ENCODE measurements around the gene HS1BP3. TPM values are rescaled to one million over a fixed set of nuclear protein-coding genes. Genes with fewer than 3 reads are reported as not detected.

Gene HS1BP3
- polyA plus RNA-seq, 3 donors from 2014 or later, result 19.2 to 31.1 (median 25.3) TPM

GRCh38 chr2:20574423-20574911 is 76.4 kb downstream of the HS1BP3 start:
- Mint-ChIP-seq H3K9me3 (no peaks in the 10 kb centered on the region), H3K4me1 (peaks cover 20 to 21% of the 10 kb centered on the region in 2 donors), H3K4me3 (no peak overlapping the region), H3K27ac (peak overlapping the region in 5 of 6 donors; percentile 13 to 53 (median 45)), H3K27me3 (ENCODE audit: low read depth in 3 of 3) (peaks cover 0 to 2% (median 0%) of the 10 kb centered on the region in 3 donors), H3K36me3 (peaks cover 0 to 3% (median 0%) of the 10 kb centered on the region in 3 donors)
- DNase-seq, result no peak

- peaks cover 0 to 3% (median 0%) of the 10 kb centered on the region in 3 donors for H3K36me3 Mint-ChIP-seq
- peaks cover 0 to 2% (median 0%) of the 10 kb centered on the region in 3 donors for H3K27me3 Mint-ChIP-seq (ENCODE audit: low read depth in 3 of 3)
- peaks cover 20 to 21% of the 10 kb centered on the region in 2 donors for H3K4me1 Mint-ChIP-seq
- H3K4me3 Mint-ChIP-seq, result no peak overlapping the region
- H3K27ac Mint-ChIP-seq, result peak overlapping the region in 5 of 6 donors; percentile 13 to 53 (median 45)
- H3K9me3 Mint-ChIP-seq, result no peaks in the 10 kb centered on the region
- DNase-seq, result no peak
These were observed 77.1 kb downstream of the HS1BP3 start for GRCh38 chr2:20573620-20574422.

- Mint-ChIP-seq H3K27ac (peak overlapping the region in 1 of 6 donors; percentile 60), H3K9me3 (no peaks in the 10 kb centered on the region), H3K4me1 (peaks cover 14 to 15% of the 10 kb centered on the region in 2 donors), H3K36me3 (peaks cover 0 to 3% (median 0%) of the 10 kb centered on the region in 3 donors), H3K4me3 (no peak overlapping the region), H3K27me3 (ENCODE audit: low read depth in 3 of 3) (peaks cover 0 to 2% (median 0%) of the 10 kb centered on the region in 3 donors)
- no peak for DNase-seq
These were observed 78.7 kb downstream of the HS1BP3 start for GRCh38 chr2:20572221-20572620.

- no peak overlapping the region for H3K4me3 Mint-ChIP-seq
- peaks cover 9 to 10% of the 10 kb centered on the region in 2 donors for H3K4me1 Mint-ChIP-seq
- peak overlapping the region in 1 of 6 donors; percentile 60 for H3K27ac Mint-ChIP-seq
- peaks cover 0 to 1% (median 0%) of the 10 kb centered on the region in 3 donors for H3K36me3 Mint-ChIP-seq
- no peak for DNase-seq
- H3K9me3 Mint-ChIP-seq, result no peaks in the 10 kb centered on the region
- H3K27me3 Mint-ChIP-seq (ENCODE audit: low read depth in 3 of 3), result peaks cover 0 to 2% (median 0%) of the 10 kb centered on the region in 3 donors
These were observed 79.2 kb downstream of the HS1BP3 start for GRCh38 chr2:20571644-20572215.

- Mint-ChIP-seq H3K4me3 (no peak overlapping the region), H3K4me1 (peaks cover 4 to 5% of the 10 kb centered on the region in 2 donors), H3K27me3 (ENCODE audit: low read depth in 3 of 3) (peaks cover 0 to 2% (median 0%) of the 10 kb centered on the region in 3 donors), H3K27ac (no peak overlapping the region), H3K36me3 (no peaks in the 10 kb centered on the region), H3K9me3 (no peaks in the 10 kb centered on the region)
- DNase-seq, result no peak
These were observed 79.7 kb downstream of the HS1BP3 start for GRCh38 chr2:20571231-20571630.

- no peak for DNase-seq
- Mint-ChIP-seq H3K27ac (peak overlapping the region in 2 of 6 donors; percentile 46 to 47), H3K4me1 (peaks cover 0 to 1% of the 10 kb centered on the region in 2 donors), H3K27me3 (ENCODE audit: low read depth in 3 of 3) (peaks cover 0 to 2% (median 2%) of the 10 kb centered on the region in 3 donors), H3K4me3 (no peak overlapping the region), H3K36me3 (no peaks in the 10 kb centered on the region), H3K9me3 (no peaks in the 10 kb centered on the region)
These were observed 80.6 kb downstream of the HS1BP3 start for GRCh38 chr2:20570249-20570648.

- H3K4me1 Mint-ChIP-seq, result peaks cover 0 to 1% of the 10 kb centered on the region in 2 donors
These were observed 81.3 kb downstream of the HS1BP3 start for GRCh38 chr2:20569464-20570223.

GRCh38 chr2:20568501-20569463 is 82.1 kb downstream of the HS1BP3 start:
- Mint-ChIP-seq H3K4me3 (no peak overlapping the region), H3K27ac (no peak overlapping the region), H3K27me3 (ENCODE audit: low read depth in 3 of 3) (peaks cover 0 to 3% (median 2%) of the 10 kb centered on the region in 3 donors), H3K9me3 (no peaks in the 10 kb centered on the region), H3K4me1 (peaks cover 0 to 1% of the 10 kb centered on the region in 2 donors), H3K36me3 (no peaks in the 10 kb centered on the region)
- no peak for DNase-seq

More at GRCh38 chr2:20569464-20570223, 81.3 kb downstream of the HS1BP3 start:
- DNase-seq, result no peak
- no peaks in the 10 kb centered on the region for H3K9me3 Mint-ChIP-seq
- H3K27me3 Mint-ChIP-seq (ENCODE audit: low read depth in 3 of 3), result peaks cover 0 to 3% (median 2%) of the 10 kb centered on the region in 3 donors
- peak overlapping the region in 2 of 6 donors; percentile 21 to 50 for H3K27ac Mint-ChIP-seq
- H3K4me3 Mint-ChIP-seq, result no peak overlapping the region
- H3K36me3 Mint-ChIP-seq, result no peaks in the 10 kb centered on the region

- no peaks in the 10 kb centered on the region for H3K9me3 Mint-ChIP-seq
- peak overlapping the region in 1 of 6 donors; percentile 18 for H3K27ac Mint-ChIP-seq
- no peak overlapping the region for H3K4me3 Mint-ChIP-seq
- H3K4me1 Mint-ChIP-seq, result no peaks in the 10 kb centered on the region
- no peak for DNase-seq
- peaks cover 0 to 3% (median 2%) of the 10 kb centered on the region in 3 donors for H3K27me3 Mint-ChIP-seq (ENCODE audit: low read depth in 3 of 3)
- H3K36me3 Mint-ChIP-seq, result no peaks in the 10 kb centered on the region
These were observed 83.0 kb downstream of the HS1BP3 start for GRCh38 chr2:20567926-20568179.

Other genes starting within 250 kb of the HS1BP3 start
- 1 to 10 TPM in 2 of 3 donors, under 1 TPM in 1; 0.91 to 4.8 (median 4.4) TPM for gene RHOB, start 204.0 kb downstream of the HS1BP3 start, polyA plus RNA-seq
- gene GDF7, start 16.0 kb upstream of the HS1BP3 start, polyA plus RNA-seq, result not detected
- 10 to 100 TPM; 11.0 to 15.0 (median 11.9) TPM for gene LDAH, start 172.0 kb upstream of the HS1BP3 start, polyA plus RNA-seq

Data from immature natural killer cell (primary cell).